ENCODE data around the gene ZDHHC11B.
"Not testable (repeated sequence)": the region's sequence is repeated elsewhere in the genome, so short reads cannot be mapped to it uniquely, and the experiment has no call there.

GRCh38 chr5:834013-834412 lies 49.5 kb upstream of the ZDHHC11B start:
- TF ChIP-seq EZH2 (IDR thresholded peaks at IDR 0.05; ENCODE audit: low read length, missing control alignments); CTCF (conservative IDR thresholded peaks at IDR 0.05 in 1 of 2, IDR thresholded peaks at IDR 0.05 in 1 of 2; ENCODE audit: low read depth in 1 of 2, low read length in 2 of 2): not testable (repeated sequence)
